ENCODE measurements around the gene RINT1. TPM values are rescaled to one million over a fixed set of nuclear protein-coding genes. Genes with fewer than 3 reads are reported as not detected.
"Not testable (repeated sequence)": the region's sequence is repeated elsewhere in the genome, so short reads cannot be mapped to it uniquely, and the experiment has no call there.

Gene RINT1
- total RNA-seq, 1 donor from 2014 or later: 21.1 TPM

DNA sequence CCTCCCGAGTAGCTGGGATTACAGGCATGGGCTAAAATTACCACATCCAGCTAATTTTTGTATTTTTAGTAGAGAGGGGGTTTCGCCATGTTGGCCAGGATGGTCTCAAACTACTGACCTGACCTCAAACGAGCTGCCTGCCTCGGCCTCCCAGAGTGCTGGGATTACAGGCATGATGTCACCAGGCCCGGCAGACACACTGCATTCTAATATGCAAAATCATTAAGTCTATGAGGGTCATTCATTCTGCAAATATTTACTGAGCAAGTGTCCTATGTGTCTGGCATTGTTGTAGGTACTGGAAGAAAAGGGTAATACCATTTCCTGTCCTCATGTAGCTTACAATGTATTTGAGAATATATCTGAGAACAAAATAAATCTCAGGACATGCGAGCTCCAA is 12.6 kb upstream of the RINT1 start:
- H3K4me1 Mint-ChIP-seq (ENCODE audit: unreplicated experiment): peaks cover 11% of the 10 kb centered on the region
- H3K36me3 Mint-ChIP-seq: peaks cover 4% of the 10 kb centered on the region
- TF ChIP-seq, protein P1, sequence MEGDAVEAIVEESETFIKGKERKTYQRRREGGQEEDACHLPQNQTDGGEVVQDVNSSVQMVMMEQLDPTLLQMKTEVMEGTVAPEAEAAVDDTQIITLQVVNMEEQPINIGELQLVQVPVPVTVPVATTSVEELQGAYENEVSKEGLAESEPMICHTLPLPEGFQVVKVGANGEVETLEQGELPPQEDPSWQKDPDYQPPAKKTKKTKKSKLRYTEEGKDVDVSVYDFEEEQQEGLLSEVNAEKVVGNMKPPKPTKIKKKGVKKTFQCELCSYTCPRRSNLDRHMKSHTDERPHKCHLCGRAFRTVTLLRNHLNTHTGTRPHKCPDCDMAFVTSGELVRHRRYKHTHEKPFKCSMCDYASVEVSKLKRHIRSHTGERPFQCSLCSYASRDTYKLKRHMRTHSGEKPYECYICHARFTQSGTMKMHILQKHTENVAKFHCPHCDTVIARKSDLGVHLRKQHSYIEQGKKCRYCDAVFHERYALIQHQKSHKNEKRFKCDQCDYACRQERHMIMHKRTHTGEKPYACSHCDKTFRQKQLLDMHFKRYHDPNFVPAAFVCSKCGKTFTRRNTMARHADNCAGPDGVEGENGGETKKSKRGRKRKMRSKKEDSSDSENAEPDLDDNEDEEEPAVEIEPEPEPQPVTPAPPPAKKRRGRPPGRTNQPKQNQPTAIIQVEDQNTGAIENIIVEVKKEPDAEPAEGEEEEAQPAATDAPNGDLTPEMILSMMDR (conservative IDR thresholded peaks at IDR 0.05): no peak
- H3K27ac Mint-ChIP-seq: peak overlapping the region; percentile 46
- H3K27me3 Mint-ChIP-seq: no peaks in the 10 kb centered on the region
- no peak for DNase-seq (ENCODE audit: extremely low spot score, unreplicated experiment)
- H3K9me3 Mint-ChIP-seq: no peaks in the 10 kb centered on the region
- H3K4me3 Mint-ChIP-seq: peak overlapping the region; percentile 68

DNA sequence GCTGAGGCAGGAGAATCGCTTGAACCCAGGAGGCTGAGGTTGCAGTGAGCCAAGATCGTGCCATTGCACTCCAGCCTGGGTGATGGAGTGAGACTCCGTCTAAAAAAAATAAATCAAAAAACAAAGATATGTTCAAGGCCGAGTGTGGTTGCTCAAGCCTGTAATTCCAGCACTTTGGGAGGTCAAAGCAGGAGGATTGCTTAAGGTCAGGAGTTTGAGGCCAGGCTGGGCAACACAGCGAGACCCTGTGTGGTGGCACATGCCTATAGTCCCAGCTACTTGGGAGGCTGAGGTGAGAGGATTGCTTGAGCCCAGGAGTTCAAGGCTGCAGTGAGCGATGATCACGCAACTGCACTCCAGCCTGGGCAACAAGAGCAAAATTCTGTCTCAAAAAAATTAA is 11.4 kb upstream of the RINT1 start:
- peak overlapping the region; percentile 52 for H3K4me3 Mint-ChIP-seq
- not testable (repeated sequence) for H3K9me3 Mint-ChIP-seq; H3K36me3 Mint-ChIP-seq; H3K27me3 Mint-ChIP-seq; H3K27ac Mint-ChIP-seq; DNase-seq (ENCODE audit: extremely low spot score, unreplicated experiment)
- peaks cover 11% of the 10 kb centered on the region for H3K4me1 Mint-ChIP-seq (ENCODE audit: unreplicated experiment)

DNA sequence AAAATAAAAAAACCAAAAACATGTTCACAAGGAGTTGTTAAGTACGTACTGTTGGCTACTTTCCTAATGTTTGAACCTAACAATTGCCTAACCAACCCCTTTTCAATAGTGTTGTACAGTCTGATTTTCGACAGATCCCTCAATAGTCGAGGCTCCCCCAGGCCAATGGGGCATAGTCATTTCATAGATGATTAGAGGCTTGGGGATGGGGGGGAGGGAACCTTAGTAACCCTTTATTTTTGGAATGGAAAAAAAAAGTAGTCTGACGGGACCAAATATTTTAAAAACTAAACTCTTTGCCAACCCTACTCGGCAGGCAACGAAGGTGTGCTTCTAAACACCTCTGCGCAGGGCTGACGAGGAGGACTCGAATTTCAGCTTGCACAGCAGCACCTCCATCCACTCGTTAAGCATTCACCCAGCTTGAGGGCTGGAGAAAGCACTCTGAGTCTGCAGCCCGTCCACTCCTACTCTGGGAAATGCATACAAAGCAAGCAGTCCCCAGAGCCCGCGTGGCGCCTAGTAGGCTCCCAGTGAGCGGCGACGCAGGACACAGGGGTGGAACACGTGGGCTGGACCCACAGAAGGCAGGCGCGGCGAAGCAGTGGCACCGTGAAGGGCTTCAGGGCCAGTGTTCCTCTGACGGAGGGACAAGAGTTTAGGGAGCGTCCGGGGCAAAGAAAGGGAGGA is 10.8 kb upstream of the RINT1 start:
- DNase-seq (ENCODE audit: extremely low spot score, unreplicated experiment): peak; percentile 72
- H3K27me3 Mint-ChIP-seq: no peaks in the 10 kb centered on the region
- no peaks in the 10 kb centered on the region for H3K36me3 Mint-ChIP-seq
- peak overlapping the region; percentile 99 for H3K4me3 Mint-ChIP-seq
- peak overlapping the region; percentile 96 for H3K27ac Mint-ChIP-seq
- H3K4me1 Mint-ChIP-seq (ENCODE audit: unreplicated experiment): peaks cover 11% of the 10 kb centered on the region
- TF ChIP-seq, protein P1 (conservative IDR thresholded peaks at IDR 0.05): no peak
- H3K9me3 Mint-ChIP-seq: no peaks in the 10 kb centered on the region

DNA sequence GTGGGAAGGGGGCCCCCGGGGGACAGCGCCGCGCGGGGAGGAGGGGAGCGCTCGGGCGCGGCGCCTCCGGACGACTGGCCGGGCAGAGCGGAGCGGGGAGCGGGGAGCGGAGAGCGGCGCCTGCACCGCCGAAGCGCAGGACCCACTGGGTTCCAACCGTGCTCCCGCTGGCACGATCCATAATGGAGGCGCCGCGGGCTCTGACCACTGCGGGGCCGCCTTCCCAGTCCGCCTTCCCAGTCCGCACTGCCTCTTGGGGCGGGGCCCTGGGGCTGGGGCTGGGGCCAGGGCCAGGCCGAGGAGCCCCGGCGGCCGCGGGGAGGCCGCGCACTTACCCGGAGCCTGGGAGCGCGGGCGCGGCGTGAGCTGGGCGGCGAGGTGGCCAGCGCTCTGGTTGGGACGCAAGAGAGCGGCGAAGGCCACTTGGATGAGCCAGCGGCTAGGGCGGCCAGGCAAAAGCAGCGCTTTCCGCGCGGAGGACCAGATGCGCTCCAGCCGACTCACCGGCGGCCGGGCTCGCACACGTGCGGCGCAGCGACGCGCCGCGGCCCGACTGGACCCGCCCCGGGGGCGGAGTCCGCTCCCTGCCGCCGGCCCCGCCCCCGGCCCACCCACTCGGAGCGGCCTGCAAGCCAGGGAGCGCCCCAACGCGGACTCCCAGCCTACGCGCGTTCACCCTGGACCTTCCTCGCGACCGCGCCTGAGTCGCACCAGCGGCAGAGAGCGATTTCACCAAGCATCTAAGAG is 10.1 kb upstream of the RINT1 start, which contains the start of gene PUS7:
Gene PUS7, minus strand, starts transcription at position 555 of the 747 bp plus-strand sequence. CDS start 13,759 bp downstream, outside the sequence.
- TF ChIP-seq, protein P1 (conservative IDR thresholded peaks at IDR 0.05): peak; percentile 28
- Mint-ChIP-seq H3K27ac (peak within 1 kb of the TSS; percentile 96), H3K9me3 (no peaks in the 10 kb centered on the region), H3K27me3 (no peaks in the 10 kb centered on the region), H3K4me3 (peak within 1 kb of the TSS; percentile 99), H3K4me1 (ENCODE audit: unreplicated experiment) (peaks cover 11% of the 10 kb centered on the region), H3K36me3 (no peaks in the 10 kb centered on the region)
- DNase-seq (ENCODE audit: extremely low spot score, unreplicated experiment): peak; percentile 87

DNA sequence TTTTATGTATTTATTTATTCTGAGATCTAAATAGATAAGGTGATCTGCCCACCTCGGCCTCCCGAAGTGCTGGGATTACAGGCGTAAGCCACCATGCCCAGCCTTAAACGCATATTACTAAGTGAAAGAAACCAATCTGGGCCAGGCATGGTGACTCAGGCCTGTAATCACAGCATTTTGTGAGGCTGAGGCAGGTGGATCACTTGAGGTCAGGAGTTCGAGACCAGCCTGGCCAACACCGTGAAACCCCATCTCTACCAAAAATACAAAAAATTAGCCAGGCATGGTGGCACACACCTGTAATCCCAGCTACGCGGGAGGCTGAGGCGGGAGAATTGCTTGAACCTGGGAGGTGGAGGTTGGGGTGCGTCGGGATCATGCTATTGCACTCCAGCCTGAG is 7.6 kb upstream of the RINT1 start:
- peaks cover 11% of the 10 kb centered on the region for H3K4me1 Mint-ChIP-seq (ENCODE audit: unreplicated experiment)
- H3K27me3 Mint-ChIP-seq; H3K27ac Mint-ChIP-seq; H3K4me3 Mint-ChIP-seq; DNase-seq (ENCODE audit: extremely low spot score, unreplicated experiment); H3K9me3 Mint-ChIP-seq; H3K36me3 Mint-ChIP-seq: not testable (repeated sequence)

DNA sequence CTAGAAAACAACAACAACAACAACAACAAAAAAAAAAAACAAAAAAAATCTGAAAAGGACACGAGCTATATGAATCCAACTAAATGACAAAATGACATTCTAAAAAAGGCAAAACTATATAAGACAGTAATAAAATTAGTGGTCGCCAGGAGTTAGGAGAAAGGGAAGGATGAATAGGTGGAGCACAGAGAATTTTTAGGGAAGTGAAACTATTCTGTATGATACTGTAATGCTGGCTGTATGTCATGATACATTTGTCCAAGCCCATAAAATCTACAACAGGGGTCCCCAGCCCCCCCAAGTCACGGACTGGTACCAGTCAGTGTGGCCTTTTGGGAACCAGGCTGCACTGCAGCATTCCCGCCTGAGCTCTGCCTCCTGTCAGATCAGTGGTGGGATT is 7.2 kb upstream of the RINT1 start:
- TF ChIP-seq, protein P1 (conservative IDR thresholded peaks at IDR 0.05): no peak
- Mint-ChIP-seq H3K4me3 (peak overlapping the region; percentile 17), H3K27ac (no peak overlapping the region), H3K36me3 (no peaks in the 10 kb centered on the region), H3K4me1 (ENCODE audit: unreplicated experiment) (peaks cover 6% of the 10 kb centered on the region), H3K27me3 (no peaks in the 10 kb centered on the region), H3K9me3 (no peaks in the 10 kb centered on the region)
- DNase-seq (ENCODE audit: extremely low spot score, unreplicated experiment): no peak

DNA sequence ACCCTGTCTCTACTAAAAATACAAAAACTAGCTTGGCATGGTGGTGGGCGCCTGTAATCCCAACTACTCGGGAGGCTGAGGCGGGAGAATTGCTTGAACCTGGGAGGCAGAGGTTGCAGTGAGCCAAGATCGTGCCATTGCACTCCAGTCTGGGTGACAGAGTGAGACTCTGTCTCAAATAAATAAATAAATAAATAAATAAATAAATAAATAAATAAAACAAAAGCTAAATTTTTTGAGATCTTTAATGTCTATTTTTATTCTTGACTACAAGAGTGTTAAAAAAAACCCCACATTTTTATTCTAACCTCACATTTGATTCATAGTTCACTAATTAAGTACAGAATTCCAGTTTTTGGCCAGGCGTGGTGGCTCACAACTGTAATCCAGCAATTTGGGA is 4.3 kb upstream of the RINT1 start:
- H3K4me3 Mint-ChIP-seq; H3K9me3 Mint-ChIP-seq; H3K36me3 Mint-ChIP-seq; H3K27ac Mint-ChIP-seq; H3K4me1 Mint-ChIP-seq (ENCODE audit: unreplicated experiment); H3K27me3 Mint-ChIP-seq; DNase-seq (ENCODE audit: extremely low spot score, unreplicated experiment): not testable (repeated sequence)

Data from type B pancreatic cell (in vitro differentiated cells).